Panc1 (cell line): Measurements from ENCODE around the gene CNPY3.

ENCODE experiments used
- POLR2AphosphoS5 ChIP-seq: IDR thresholded peaks from 2 replicates; pipeline ENCODE4 v1.6.1; 2012; ENCODE audit warnings: mild to moderate bottlenecking, low read depth, low read length, moderate library complexity
- TCF7L2 ChIP-seq: IDR thresholded peaks from 2 replicates; pipeline ENCODE4 v1.6.1; 2011; ENCODE audit warnings: mild to moderate bottlenecking, low read depth, low read length, inconsistent platforms
- TF ChIP-seq, protein P1 (sequence below): fragments of 450-650 bp; IDR thresholded peaks from 2 replicates; pipeline ENCODE4 v1.5.1; 2017; ENCODE audit warnings: mild to moderate bottlenecking
- TF ChIP-seq, protein P2 (sequence below), 2 experiments: IDR thresholded peaks; 2 replicates each; pipeline ENCODE4 v1.6.1; 2011 to 2012; ENCODE audit warnings: low read depth in 2 of 2, control low read depth in 1 of 2, low read length in 1 of 2, mild to moderate bottlenecking in 1 of 2, moderate library complexity in 1 of 2; ENCODE audit not compliant: insufficient read depth in 1 of 2

- TF ChIP-seq, protein P1, sequence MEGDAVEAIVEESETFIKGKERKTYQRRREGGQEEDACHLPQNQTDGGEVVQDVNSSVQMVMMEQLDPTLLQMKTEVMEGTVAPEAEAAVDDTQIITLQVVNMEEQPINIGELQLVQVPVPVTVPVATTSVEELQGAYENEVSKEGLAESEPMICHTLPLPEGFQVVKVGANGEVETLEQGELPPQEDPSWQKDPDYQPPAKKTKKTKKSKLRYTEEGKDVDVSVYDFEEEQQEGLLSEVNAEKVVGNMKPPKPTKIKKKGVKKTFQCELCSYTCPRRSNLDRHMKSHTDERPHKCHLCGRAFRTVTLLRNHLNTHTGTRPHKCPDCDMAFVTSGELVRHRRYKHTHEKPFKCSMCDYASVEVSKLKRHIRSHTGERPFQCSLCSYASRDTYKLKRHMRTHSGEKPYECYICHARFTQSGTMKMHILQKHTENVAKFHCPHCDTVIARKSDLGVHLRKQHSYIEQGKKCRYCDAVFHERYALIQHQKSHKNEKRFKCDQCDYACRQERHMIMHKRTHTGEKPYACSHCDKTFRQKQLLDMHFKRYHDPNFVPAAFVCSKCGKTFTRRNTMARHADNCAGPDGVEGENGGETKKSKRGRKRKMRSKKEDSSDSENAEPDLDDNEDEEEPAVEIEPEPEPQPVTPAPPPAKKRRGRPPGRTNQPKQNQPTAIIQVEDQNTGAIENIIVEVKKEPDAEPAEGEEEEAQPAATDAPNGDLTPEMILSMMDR, result no peak
- TF ChIP-seq, protein P2, sequence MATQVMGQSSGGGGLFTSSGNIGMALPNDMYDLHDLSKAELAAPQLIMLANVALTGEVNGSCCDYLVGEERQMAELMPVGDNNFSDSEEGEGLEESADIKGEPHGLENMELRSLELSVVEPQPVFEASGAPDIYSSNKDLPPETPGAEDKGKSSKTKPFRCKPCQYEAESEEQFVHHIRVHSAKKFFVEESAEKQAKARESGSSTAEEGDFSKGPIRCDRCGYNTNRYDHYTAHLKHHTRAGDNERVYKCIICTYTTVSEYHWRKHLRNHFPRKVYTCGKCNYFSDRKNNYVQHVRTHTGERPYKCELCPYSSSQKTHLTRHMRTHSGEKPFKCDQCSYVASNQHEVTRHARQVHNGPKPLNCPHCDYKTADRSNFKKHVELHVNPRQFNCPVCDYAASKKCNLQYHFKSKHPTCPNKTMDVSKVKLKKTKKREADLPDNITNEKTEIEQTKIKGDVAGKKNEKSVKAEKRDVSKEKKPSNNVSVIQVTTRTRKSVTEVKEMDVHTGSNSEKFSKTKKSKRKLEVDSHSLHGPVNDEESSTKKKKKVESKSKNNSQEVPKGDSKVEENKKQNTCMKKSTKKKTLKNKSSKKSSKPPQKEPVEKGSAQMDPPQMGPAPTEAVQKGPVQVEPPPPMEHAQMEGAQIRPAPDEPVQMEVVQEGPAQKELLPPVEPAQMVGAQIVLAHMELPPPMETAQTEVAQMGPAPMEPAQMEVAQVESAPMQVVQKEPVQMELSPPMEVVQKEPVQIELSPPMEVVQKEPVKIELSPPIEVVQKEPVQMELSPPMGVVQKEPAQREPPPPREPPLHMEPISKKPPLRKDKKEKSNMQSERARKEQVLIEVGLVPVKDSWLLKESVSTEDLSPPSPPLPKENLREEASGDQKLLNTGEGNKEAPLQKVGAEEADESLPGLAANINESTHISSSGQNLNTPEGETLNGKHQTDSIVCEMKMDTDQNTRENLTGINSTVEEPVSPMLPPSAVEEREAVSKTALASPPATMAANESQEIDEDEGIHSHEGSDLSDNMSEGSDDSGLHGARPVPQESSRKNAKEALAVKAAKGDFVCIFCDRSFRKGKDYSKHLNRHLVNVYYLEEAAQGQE (IDR thresholded peaks at IDR 0.05; ENCODE audit: insufficient read depth in 1 of 2, low read depth in 2 of 2, low read length in 1 of 2), result no peak
- TF ChIP-seq POLR2AphosphoS5, result no peak
- no peak for TF ChIP-seq TCF7L2
These were observed 8.5 kb downstream of the CNPY3 start for GRCh38 chr6:42937548-42938427.
